Stimulated activated CD4-positive, alpha-beta T cell treated with anti-CD3 and anti-CD28 coated beads, Interleukin-1b, Interleukin-23, amount 100 ng/mL, for 48 hours (primary cell): Measurements from ENCODE around the gene RNF2.
"Not testable (repeated sequence)": the region's sequence is repeated elsewhere in the genome, so short reads cannot be mapped to it uniquely, and the experiment has no call there.

Experiments
- DNase-seq: peaks from one replicate; pipeline ENCODE4 v3.0.0-alpha.2; 2020

The RNF2 gene

DNA sequence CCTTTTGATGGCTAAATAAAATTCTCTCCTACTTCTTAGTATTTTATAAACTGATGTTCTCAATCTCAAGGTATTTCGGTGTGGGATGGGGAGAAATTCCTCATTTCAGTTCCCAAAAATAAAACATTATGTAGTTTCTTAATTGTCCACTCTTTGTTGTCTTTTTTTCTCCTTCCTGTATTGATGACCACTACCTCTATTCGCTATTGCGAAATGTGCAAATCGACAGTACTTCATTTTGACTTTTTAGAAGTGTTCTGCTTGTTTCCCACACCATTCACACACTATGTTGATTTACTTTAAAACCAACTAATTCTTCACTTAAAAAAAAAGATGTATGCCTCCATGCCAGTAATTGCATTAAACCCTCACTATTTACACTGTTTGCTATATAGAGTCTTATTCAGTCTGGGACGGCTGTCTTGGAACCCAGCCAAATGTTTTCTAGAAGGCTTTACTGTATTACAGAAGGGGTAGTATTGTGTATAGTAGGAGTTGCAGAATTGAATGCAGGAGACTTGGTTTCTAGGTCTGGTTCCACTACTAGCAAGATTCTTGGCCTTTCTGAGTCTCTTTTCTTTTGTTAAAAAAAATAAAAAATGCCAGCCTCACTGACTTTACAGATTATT lies 5.6 kb downstream of the RNF2 start:
- DNase-seq = no peak

- DNase-seq = no peak
These were observed 7.8 kb downstream of the RNF2 start for GRCh38 chr1:185053204-185053603.

- DNase-seq = no peak
These were observed 9.2 kb downstream of the RNF2 start for GRCh38 chr1:185054365-185055060.

GRCh38 chr1:185058110-185058509 lies 12.8 kb downstream of the RNF2 start:
- DNase-seq = no peak

- no peak for DNase-seq
These were observed 13.5 kb downstream of the RNF2 start for GRCh38 chr1:185058876-185059275.

DNA sequence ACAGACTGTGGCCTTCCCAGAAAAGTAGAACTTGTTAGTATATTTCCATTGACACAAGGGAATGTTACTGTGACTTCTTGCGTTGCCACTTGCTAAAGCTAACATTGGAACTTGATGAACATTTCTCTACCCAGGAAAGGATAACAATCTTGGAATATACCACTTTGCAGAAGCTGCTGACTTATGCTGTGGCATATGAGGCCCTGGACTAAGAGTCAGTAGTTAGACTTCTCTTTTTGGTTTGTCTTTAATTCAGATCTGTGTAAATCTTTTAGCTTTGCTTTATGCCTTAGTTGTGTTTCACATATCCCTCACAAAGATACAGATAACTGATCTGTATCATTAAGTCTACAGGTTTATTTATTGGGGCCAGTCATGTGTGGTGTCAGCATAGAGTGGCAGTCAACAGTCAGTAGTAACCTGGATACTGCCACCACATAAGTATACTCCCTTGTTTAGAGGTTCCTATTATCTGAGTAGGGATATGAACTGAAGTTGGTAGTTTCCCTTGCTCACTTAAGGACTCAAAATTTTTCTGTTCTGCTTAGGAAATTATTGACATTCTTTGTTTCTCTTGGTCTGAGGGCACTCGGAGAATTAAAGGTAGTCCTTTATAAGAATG lies 14.7 kb downstream of the RNF2 start:
- no peak for DNase-seq

DNA sequence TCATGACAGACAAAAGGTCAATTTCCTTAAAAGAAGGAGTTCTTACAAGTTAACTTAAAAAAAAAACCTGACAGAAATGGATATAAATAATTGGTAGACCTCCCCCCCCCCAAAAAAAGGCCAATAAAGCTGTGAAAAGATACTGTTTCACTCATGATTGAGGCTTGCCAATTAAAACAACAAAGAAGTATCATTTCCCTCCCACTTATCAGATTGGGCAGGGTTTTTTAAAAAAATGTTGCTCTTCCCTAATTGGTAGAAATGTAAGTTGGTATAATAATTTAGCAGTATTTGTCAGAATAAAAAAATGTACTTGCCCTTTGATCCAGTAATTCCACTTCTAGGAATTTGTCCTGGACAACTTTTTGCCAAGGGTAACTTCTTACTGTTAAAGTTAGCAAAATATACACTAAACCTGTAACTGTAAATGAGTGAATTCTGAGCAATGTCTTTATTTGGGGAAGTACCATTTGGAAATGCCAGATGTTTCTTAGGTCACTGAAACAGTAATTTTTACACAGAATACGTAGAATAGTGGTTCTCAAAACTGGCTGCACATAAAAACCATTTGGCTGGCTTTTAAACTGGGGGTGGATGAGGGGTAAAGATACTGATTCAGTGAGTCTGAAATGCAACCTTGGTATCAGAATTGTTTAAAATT lies 17.5 kb downstream of the RNF2 start:
- DNase-seq = no peak

- DNase-seq = no peak
These were observed 18.4 kb downstream of the RNF2 start for GRCh38 chr1:185063719-185064118.

GRCh38 chr1:185065006-185065405 lies 19.6 kb downstream of the RNF2 start:
- DNase-seq = not testable (repeated sequence)

- no peak for DNase-seq
These were observed 20.8 kb downstream of the RNF2 start for GRCh38 chr1:185066181-185066580.

- no peak for DNase-seq
These were observed 23.0 kb downstream of the RNF2 start for GRCh38 chr1:185068341-185068740.

GRCh38 chr1:185069202-185069772 lies 23.9 kb downstream of the RNF2 start:
- no peak for DNase-seq

- DNase-seq = no peak
These were observed 24.7 kb downstream of the RNF2 start for GRCh38 chr1:185070051-185070450.

- no peak for DNase-seq
These were observed 28.4 kb downstream of the RNF2 start for GRCh38 chr1:185073725-185074124.

GRCh38 chr1:185074307-185074706 lies 28.9 kb downstream of the RNF2 start:
- no peak for DNase-seq

GRCh38 chr1:185075476-185075875 lies 30.1 kb downstream of the RNF2 start:
- no peak for DNase-seq

DNA sequence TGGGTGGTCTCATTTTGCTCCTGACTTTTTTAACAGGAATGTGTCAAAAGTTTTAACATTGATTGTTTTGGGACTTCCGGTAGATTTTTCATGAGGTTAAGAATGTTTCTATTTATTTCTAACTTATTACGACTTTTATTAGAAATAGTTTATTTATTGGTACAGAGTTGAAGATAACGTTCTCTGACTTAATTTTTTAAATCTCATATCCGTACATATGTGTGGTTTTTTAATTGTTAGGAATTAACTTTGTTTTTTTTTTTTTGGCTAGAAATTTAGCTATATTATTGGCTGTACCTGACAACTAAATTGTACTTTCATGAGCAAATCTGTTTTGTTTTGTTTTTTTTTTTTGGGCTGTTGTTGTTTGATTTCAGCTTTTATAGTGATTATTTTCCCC lies 32.0 kb downstream of the RNF2 start:
- no peak for DNase-seq

DNA sequence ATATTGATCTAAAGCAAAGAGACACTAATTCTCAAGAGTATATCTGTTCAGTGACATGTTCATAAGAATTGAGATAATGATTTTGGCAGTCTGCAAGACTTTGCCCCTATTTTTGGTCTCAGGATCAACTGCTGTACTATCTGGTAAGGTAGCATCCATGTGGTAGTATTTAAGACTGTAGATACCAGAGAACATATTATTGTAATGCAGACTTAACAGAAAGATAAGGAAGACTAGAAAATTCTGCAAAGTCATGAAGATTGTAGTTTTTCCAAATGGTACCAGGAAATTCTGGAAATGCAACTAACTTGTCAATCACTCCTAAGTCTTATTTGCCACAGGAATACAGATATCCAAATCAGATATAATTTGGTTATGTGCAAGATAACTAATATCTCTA lies 35.1 kb downstream of the RNF2 start:
- DNase-seq = no peak

DNA sequence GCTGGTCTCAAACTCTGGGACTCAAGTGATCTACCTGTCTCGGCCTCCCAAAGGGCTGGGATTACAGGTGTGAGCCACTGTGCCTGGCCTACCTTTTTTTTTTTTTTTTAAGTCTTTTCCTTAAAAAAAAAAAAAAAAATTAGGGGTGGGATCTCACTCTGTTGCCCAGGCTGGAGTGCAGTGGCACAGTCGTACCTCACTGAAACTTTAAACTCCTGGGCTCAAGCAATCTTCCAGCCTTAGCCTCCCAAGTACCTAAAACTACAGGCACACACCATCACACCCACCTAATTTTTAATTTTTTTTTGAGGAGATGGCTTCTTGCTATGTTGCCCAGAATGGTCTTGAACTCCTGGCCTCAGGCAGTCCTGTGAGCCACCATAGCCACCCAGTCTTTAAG lies 38.5 kb downstream of the RNF2 start:
- no peak for DNase-seq

GRCh38 chr1:185087101-185087500 lies 41.7 kb downstream of the RNF2 start:
- DNase-seq = no peak

DNA sequence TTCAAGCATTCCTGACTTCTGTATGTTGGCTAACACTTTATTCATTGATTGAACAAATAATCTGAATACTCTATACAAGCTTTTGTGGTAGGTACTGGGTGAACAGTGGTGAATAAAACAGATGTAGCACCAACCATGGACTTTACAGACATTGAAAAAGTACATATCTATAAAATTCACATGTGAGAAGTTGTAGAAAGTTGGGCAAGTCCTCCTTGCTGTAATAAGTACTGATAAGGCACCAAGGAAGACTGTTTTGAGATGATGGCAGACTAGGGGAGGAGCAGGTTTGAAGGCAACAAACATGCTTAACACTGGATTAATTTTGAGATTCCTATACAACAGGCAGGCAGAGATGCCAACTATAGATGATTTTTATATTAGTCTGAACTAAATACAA lies 42.4 kb downstream of the RNF2 start:
- no peak for DNase-seq

DNA sequence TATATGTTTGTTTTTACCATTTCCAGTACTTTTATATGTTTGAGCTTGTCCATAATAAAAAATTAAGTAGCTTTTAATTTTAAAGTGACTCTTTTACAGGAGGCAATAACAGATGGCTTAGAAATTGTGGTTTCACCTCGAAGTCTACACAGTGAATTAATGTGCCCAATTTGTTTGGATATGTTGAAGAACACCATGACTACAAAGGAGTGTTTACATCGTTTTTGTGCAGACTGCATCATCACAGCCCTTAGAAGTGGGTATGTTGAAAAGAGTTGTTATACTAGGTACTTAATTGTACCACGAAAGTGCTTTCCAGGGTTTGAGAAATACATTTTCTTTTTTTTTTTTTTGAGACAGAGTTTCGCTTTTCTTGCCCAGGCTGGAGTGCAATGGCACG lies 46.1 kb downstream of the RNF2 start:
- no peak for DNase-seq

DNA sequence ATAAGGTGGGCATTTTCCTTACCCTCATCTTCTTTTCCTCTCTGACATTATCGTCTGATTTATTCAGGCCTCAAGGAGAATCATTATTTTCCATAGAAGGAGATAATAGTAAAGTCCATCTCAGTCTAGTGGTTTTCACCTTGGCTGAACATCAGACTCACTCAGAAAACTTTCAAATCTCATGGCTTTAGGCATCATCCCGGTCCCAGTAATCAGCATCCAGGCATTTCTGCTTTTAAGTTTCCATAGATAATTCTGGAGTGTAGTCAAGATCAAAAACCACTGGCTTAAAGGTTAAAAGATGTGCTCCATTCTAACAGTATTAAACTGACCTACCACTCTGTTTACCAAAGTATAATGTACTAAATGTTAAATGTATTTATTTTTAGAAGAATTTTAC lies 49.4 kb downstream of the RNF2 start:
- DNase-seq = no peak

GRCh38 chr1:185096531-185096930 lies 51.2 kb downstream of the RNF2 start:
- no peak for DNase-seq
